GM12878 (cell line): ENCODE data around the gene ATOSB. TPM values are rescaled to one million over a fixed set of nuclear protein-coding genes. Genes with fewer than 3 reads are reported as not detected.

Experiments used
- CEBPZ ChIP-seq: fragments of 150-350 bp; IDR thresholded peaks from 2 replicates; pipeline ENCODE4 v1.6.1; 2016; ENCODE audit warnings: low read depth, low read length
- CHD1 ChIP-seq: IDR thresholded peaks from 2 replicates; pipeline ENCODE4 v1.6.1; 2012; ENCODE audit warnings: low read depth, low read length, improper control_type of control experiment
- CHD4 ChIP-seq: fragments of 200-600 bp; sonication (generic); IDR thresholded peaks from 2 replicates; pipeline ENCODE4 v1.6.1; 2016; ENCODE audit warnings: mild to moderate bottlenecking
- DPF2 ChIP-seq: fragments of 450-650 bp; IDR thresholded peaks from 2 replicates; pipeline ENCODE4 v1.6.1; 2017; ENCODE audit warnings: mild to moderate bottlenecking
- EP300 ChIP-seq, 2 experiments: fragments of 150-350 bp in 1 of 2; IDR thresholded peaks; 2 replicates each; pipeline ENCODE4 v1.6.1; 2011 to 2012; ENCODE audit warnings: low read depth in 2 of 2, low read length in 2 of 2, borderline replicate concordance in 1 of 2, improper control_type of control experiment in 1 of 2, inconsistent platforms in 1 of 2; ENCODE audit not compliant: control insufficient read depth in 1 of 2
- FOS ChIP-seq: IDR thresholded peaks from 3 replicates; pipeline ENCODE4 v1.6.1; 2011; ENCODE audit warnings: borderline replicate concordance; ENCODE audit not compliant: insufficient read length; ENCODE audit errors: extremely low read depth
- HCFC1 ChIP-seq: fragments of 150-350 bp; IDR thresholded peaks from 2 replicates; pipeline ENCODE4 v1.6.1; 2014; ENCODE audit warnings: low read length
- MTA3 ChIP-seq: IDR thresholded peaks from 2 replicates; pipeline ENCODE4 v1.6.1; 2012; ENCODE audit warnings: low read length, inconsistent platforms, borderline replicate concordance
- MYB ChIP-seq: fragments of 150-350 bp; IDR thresholded peaks from 2 replicates; pipeline ENCODE4 v1.6.1; 2014; ENCODE audit warnings: mild to moderate bottlenecking, low read depth, low read length, borderline replicate concordance
- NKRF ChIP-seq: fragments of 450-650 bp; conservative IDR thresholded peaks from 2 replicates; pipeline ENCODE4 v1.6.1; 2017; ENCODE audit warnings: mild to moderate bottlenecking, moderate library complexity
- POLR2AphosphoS2 ChIP-seq: IDR thresholded peaks from 2 replicates; pipeline ENCODE4 v1.6.1; 2011; ENCODE audit warnings: low read depth, mild to moderate bottlenecking, low read length, improper control_type of control experiment, moderate library complexity
- RELB ChIP-seq: fragments of 450-650 bp; IDR thresholded peaks from 2 replicates; pipeline ENCODE4 v1.6.1; 2017; ENCODE audit warnings: low read depth, mild to moderate bottlenecking, moderate library complexity
- RUNX3 ChIP-seq: IDR thresholded peaks from 2 replicates; pipeline ENCODE4 v1.6.1; 2012; ENCODE audit warnings: low read length, inconsistent platforms
- SIN3A ChIP-seq: IDR thresholded peaks from 2 replicates; pipeline ENCODE4 v1.6.1; 2012; ENCODE audit warnings: low read depth, low read length, improper control_type of control experiment
- SMC3 ChIP-seq: IDR thresholded peaks from 2 replicates; pipeline ENCODE4 v1.6.1; 2011; ENCODE audit warnings: low read length, improper control_type of control experiment, borderline replicate concordance
- SRF ChIP-seq, 2 experiments: IDR thresholded peaks; 2 replicates each; pipeline ENCODE4 v1.6.1; 2011; ENCODE audit warnings: low read depth in 2 of 2, low read length in 2 of 2, mild to moderate bottlenecking in 1 of 2, moderate library complexity in 1 of 2
- SUPT20H ChIP-seq: IDR thresholded peaks from 2 replicates; pipeline ENCODE4 v1.6.1; 2011; ENCODE audit warnings: low read depth, mild to moderate bottlenecking, low read length, moderate library complexity, borderline replicate concordance; ENCODE audit not compliant: control insufficient read depth
- TCF3 ChIP-seq: IDR thresholded peaks from 2 replicates; pipeline ENCODE4 v1.6.1; 2012; ENCODE audit warnings: low read depth, mild to moderate bottlenecking, low read length, borderline replicate concordance; ENCODE audit not compliant: insufficient read depth
- USF1 ChIP-seq: IDR thresholded peaks from 2 replicates; pipeline ENCODE4 v1.6.1; 2011; ENCODE audit warnings: borderline replicate concordance, low read depth, mild to moderate bottlenecking, moderate library complexity, mixed read lengths, low read length; ENCODE audit not compliant: insufficient read depth; ENCODE audit errors: extremely low read length
- WRNIP1 ChIP-seq: IDR thresholded peaks from 2 replicates; pipeline ENCODE4 v1.6.1; 2011; ENCODE audit warnings: low read depth, low read length, improper control_type of control experiment, borderline replicate concordance
- ZNF274 ChIP-seq: IDR thresholded peaks from one replicate; pipeline ENCODE4 v1.8.0; 2011; ENCODE audit not compliant: insufficient read length, insufficient read depth
- polyA plus RNA-seq, 11 experiments: library from polyadenylated mRNA; depleted of rRNA in 4 of 11; unstranded in 6 of 11; stranded (reverse) in 5 of 11; fragments of >200 nt; fragmentation: Nextera tagmentation in 4 of 11; fragmentation: Illumina TruSeq in 1 of 11; extraction: Ambion mirVana in 4 of 11; extraction: Trizol in 1 of 11; gene quantifications; 1 replicate in 1 of 11; 2 replicates in 10 of 11; pipeline versions ENCODE4 v1.2.1 to v1.2.3, GENCODE V29; 2011 to 2016; ENCODE audit warnings: inconsistent platforms in 2 of 11, missing spikeins in 2 of 11, low read depth in 1 of 11
- total RNA-seq, 4 experiments: library from RNA; depleted of rRNA in 3 of 4; stranded (reverse); fragments of >200 nt in 3 of 4; fragmentation: Illumina TruSeq in 1 of 4; extraction: Trizol in 1 of 4; gene quantifications; 2 replicates each; pipeline versions ENCODE4 v1.2.1 to v1.2.3, GENCODE V29; 2013 to 2021

The ATOSB gene
- total and polyA plus RNA-seq, 10 of the 15 experiments (the other 5 are each of a cell fraction or from before 2014, with no cell fraction given), result 0.60 to 5.4 (median 2.5) TPM

- TF ChIP-seq EP300 (IDR thresholded peaks at IDR 0.05; ENCODE audit: borderline replicate concordance in 1 of 2, control insufficient read depth in 1 of 2, low read depth in 2 of 2, low read length in 2 of 2) (peak in 1 of 2 experiments; percentile 73; a peak in 2 of 4 replicates), WRNIP1 (peak; percentile 90; the same call in 1 of the 2 replicates), MTA3 (no peak), CHD1 (peak; percentile 73; the same call in 1 of the 2 replicates), NKRF (peak; percentile 96), USF1 (no peak), FOS (no peak), RUNX3 (peak; percentile 76), POLR2AphosphoS2 (peak; percentile 68), RELB (peak; percentile 93), TCF3 (0 out of 2 replicates have a peak, but pooled peaks have one; percentile 36), SRF (IDR thresholded peaks at IDR 0.05; ENCODE audit: low read depth in 2 of 2, low read length in 2 of 2) (peak; percentile 22 to 86; a peak in 3 of 4 replicates), SMC3 (0 out of 2 replicates have a peak, but pooled peaks have one; percentile 18), HCFC1 (peak; percentile 88), MYB (no peak), CEBPZ (no peak), SIN3A (peak; percentile 98), ZNF274 (no peak), DPF2 (peak; percentile 13; the same call in 1 of the 2 replicates), SUPT20H (no peak), CHD4 (no peak)
These were observed 12.6 kb downstream of the ATOSB start, which contains the start of gene STOML2 (continued) for GRCh38 chr9:35102769-35103659.
